ENCODE measurements around the gene ACSL3.
"Not testable (repeated sequence)": the region's sequence is repeated elsewhere in the genome, so short reads cannot be mapped to it uniquely, and the experiment has no call there.

The ACSL3 gene

GRCh38 chr2:222854773-222855700 is 5.8 kb upstream of the ACSL3 start:
- no peak for DNase-seq

GRCh38 chr2:222859786-222860612 is 837 bp upstream of the ACSL3 start:
- peak; percentile 30 for DNase-seq

- no peak for DNase-seq
Observed at GRCh38 chr2:222861411-222862105, 722 bp downstream of the ACSL3 start.

GRCh38 chr2:222862106-222862908 is 1.5 kb downstream of the ACSL3 start:
- DNase-seq, result no peak

GRCh38 chr2:222862909-222863544 is 2.2 kb downstream of the ACSL3 start:
- no peak for DNase-seq

- DNase-seq, result no peak
Observed at GRCh38 chr2:222864296-222864695, 3.5 kb downstream of the ACSL3 start.

- DNase-seq, result no peak
Observed at GRCh38 chr2:222865301-222865700, 4.5 kb downstream of the ACSL3 start.

- no peak for DNase-seq
Observed at GRCh38 chr2:222866358-222866960, 5.6 kb downstream of the ACSL3 start.

- not testable (repeated sequence) for DNase-seq
Observed at GRCh38 chr2:222868560-222869251, 7.9 kb downstream of the ACSL3 start.

GRCh38 chr2:222869252-222869560 is 8.4 kb downstream of the ACSL3 start:
- no peak for DNase-seq

GRCh38 chr2:222871291-222871690 is 10.5 kb downstream of the ACSL3 start:
- no peak for DNase-seq

- DNase-seq, result no peak
Observed at GRCh38 chr2:222872551-222872950, 11.7 kb downstream of the ACSL3 start.

- no peak for DNase-seq
Observed at GRCh38 chr2:222875482-222875881, 14.6 kb downstream of the ACSL3 start.

GRCh38 chr2:222876947-222877346 is 16.1 kb downstream of the ACSL3 start:
- DNase-seq, result no peak

- no peak for DNase-seq
Observed at GRCh38 chr2:222877556-222878300, 16.9 kb downstream of the ACSL3 start.

- DNase-seq, result no peak
Observed at GRCh38 chr2:222878301-222878876, 17.6 kb downstream of the ACSL3 start.

GRCh38 chr2:222878877-222879603 is 18.2 kb downstream of the ACSL3 start:
- no peak for DNase-seq

GRCh38 chr2:222879604-222879933 is 18.7 kb downstream of the ACSL3 start:
- no peak for DNase-seq

GRCh38 chr2:222882484-222882928 is 21.7 kb downstream of the ACSL3 start:
- no peak for DNase-seq

Measured in NCI-H1105 (cell line).